ENCODE results near the gene FZR1. TPM values are rescaled to one million over a fixed set of nuclear protein-coding genes. Genes with fewer than 3 reads are reported as not detected.
A peak's percentile ranks its signal among the peaks of the same experiment; 100 is the strongest.
"Not testable (repeated sequence)": the region's sequence is repeated elsewhere in the genome, so short reads cannot be mapped to it uniquely, and the experiment has no call there.

The FZR1 gene
- total RNA-seq, 2 donors from 2014 or later, result 39.7 to 47.2 TPM

DNA sequence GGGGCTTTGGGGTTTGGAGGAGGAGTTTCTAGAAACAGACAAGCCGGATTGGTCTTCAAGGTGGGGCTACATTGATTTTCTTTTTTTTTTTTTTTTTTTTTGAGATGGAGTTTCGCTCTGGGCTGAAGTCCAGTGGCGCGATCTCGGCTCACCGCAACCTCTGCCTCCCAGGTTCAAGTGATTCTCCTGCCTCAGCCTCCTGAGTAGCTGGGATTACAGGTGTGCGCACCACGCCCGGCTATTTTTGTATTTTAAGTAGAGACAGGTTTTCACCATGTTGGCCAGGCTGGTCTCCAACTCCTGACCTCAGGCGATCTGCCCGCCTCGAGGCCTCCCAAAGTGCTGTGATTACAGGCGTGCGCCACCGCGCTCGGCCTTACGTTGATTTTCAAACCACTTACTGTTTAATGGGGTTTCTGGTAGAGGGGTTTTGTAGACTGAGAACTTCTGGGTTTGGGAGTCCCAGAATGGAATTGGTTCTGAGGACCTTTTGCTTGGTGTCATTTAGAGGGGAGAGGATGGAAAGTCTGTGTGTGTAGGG, 2.1 kb downstream of the FZR1 start:
- intact Hi-C loops (cut with DNase I, micrococcal nuclease); ATAC-seq; DNase-seq: not testable (repeated sequence)

DNA sequence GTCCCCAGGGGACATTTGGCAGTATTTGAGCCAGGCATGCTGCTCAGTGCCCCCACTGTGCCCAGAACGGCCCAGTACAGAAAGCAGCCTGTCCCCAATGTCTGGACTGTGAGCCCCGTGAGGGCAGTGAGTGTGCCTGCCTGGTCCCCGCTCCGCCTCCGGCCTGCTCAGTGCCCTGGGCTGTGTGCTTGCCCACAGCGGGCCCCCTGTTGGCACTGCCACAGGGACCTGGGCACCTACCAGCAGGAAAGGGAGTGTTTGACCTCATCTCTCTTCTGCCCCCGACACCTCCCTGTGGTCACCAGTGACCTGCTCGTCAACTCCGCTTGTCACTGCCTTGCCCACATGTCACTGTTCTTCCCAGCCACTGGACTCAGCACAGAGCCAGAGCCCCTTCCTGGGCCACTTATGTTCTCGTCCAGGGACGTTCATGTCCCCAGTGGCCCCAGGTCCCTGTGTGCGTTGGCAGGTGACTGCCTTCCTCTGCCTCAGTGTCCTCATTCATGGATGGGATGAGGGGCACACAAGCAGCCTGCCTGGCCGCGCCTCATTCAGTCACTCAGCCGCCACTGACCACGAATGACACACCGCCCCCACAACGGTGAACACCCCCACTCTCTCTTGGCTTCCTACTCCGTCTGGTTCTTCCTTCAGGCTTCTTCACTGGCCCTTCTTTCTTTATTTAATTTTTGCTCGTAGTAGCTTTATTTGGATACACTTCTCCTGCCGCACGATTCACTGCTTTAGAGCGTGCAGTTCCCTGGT, 2.8 kb downstream of the FZR1 start:
- intact Hi-C loops (cut with DNase I, micrococcal nuclease), result no loop called here
- DNase-seq (no peak), ATAC-seq (no peak)

DNA sequence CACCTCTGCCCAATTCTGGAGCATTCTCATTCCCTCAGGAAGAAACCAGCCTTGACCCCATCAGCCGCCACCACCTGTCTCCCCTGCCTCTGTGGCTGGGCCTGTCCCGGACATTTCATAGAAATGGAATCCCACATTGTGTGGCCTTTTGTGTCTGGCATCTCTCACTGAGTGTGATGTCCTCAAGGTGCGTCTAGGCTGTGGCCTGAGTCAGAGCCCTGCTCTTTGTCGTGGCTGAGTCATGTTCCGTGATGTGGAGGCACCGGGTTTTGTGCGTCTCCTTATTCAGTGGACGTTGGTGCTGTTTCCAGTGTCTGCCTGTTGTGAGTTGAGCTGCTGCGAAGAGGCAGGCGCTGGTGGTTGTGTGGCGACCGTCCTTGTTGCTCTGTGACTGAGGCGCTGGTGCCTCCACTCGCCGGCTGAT, 3.5 kb downstream of the FZR1 start:
- ATAC-seq, result no peak
- DNase-seq, result no peak
- intact Hi-C loops (cut with DNase I, micrococcal nuclease), result no loop called here

DNA sequence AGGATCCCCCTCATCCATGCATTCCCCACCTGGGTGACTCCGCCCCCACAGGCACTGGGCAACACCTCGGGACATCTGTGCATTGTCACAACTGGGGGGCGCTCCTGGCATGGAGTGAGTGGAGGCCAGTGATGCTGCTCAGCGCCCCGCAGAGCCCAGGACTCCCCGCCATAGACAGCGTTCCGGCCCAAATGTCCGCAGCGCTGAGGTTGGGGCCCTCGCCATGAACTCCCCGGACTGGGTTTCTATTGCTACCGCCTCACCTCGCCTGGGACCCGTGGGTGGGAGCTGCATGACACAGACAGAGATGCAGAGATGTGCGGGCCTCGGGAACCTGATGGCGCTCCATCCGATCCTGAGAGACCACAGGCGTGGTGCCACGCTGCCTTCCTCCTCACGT, 4.6 kb downstream of the FZR1 start:
- ATAC-seq, result no peak
- intact Hi-C loops (cut with DNase I, micrococcal nuclease), result no loop called here

DNA sequence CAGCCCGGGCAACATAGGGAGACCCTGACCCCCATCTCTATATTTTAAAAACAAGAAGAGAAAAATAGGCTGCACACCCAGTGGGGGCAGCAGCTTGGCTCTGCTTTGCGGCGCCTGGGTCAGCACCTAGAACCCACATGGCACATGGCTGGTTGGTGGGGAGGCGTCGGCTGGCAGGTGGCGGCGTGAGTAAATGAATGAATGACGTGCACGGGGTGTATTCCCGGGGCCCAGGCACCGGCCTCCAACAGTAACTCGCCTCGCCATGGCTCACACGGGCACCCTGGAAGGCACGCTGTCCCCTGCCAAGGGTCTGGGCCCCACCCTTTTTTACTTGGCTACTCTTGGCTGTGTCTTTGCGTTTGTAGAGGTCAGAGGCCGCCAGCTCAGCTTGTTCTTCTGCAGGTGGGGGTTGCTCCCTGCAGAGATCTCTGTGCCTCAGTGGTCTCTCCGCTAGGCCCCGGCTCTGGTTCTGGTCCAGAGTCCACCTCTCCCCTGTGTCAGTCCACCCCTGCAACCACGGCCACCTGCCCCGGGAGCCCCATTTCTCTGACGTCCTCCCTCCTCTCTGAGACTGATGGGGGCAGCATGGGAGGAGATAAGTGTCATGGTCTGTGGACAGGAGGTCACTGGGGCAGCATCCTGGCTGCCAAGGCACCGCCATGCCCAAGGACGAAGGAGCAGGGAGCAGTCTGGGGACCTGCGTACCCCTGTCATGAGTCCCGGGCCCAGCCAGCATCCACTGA, 5.6 kb downstream of the FZR1 start:
- DNase-seq, result no peak
- intact Hi-C loops (cut with DNase I, micrococcal nuclease), result no loop called here
- ATAC-seq, result no peak

More for the DNA sequence above, 4.6 kb downstream of the FZR1 start:
- no peak for DNase-seq

DNA sequence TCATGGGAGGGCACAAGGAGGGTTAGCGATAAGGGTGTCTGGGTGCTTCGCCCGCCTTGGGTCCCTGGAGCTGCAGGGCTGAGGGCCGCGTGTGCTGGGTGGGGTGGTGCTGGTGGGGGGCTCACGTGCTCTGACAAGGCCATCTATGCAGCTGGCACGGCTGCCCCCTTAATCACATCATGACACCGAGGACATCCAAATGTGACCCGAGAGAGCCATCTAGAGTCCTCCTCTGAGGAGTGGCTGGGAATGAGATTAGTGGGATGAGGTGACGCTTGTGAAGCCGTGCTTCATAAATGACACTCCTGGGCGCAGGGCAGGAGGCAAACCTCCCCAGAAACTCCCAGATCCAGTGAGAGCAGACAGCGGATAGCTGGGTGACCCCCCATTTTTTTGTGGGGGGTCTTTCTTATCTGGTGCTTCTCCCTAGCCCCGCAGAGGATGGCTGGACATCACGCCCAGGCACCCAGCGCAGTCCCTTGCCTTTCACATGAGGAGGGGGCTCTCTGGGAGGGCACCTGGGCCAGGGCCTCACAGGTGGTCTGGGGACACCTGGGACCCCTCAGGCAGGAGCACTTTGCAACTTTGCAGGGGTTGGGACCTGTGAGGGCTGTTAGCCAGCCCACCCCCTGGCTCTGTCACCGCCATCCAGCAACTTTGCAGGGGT, 6.6 kb downstream of the FZR1 start:
- DNase-seq (no peak), ATAC-seq (no peak)
- intact Hi-C loops (cut with DNase I, micrococcal nuclease), result no loop called here

DNA sequence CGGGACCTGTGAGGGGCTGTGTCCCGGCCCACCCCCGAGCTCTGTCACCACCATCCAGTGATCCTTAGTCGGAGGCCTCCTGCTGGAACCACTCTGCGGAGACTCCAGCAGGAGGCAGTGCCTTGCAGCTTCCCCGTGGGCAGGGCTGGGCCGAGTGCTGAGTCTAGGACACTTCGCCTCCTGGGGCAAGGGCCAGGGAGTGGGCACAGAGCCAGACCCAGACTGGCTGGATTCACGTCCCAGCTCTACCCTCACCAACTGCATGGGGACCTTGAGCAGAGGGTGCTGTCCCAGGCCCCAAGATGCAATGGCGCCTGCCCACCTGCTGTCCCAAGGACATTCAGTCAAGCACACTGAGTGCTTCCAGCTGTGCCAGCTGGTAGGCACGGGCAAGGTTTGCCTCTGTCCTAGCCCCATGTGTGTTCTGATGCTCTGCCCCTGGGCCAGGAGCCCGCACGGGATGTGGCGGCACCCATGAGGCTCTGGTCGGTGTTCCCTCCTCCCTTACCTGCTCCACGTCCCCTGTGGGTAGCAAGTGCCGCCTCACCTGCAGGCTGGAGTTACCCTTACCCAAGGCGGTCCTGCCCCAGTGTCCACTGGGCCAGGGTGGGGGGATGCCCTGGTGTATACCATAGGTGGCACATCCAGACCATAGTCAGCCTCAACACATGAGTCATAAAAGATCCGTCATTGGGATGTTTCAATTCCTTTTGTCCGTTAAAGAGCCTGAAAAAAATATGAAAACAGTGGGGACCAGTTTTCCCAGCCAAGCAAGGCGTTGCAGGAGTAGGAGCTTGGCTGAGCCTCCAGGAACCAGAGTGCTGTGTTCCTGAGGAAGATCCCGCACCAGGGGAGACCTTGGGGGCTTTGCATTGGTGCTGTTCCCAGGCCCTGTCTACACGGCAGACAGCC, 7.4 kb downstream of the FZR1 start:
- intact Hi-C loops (cut with DNase I, micrococcal nuclease), result no loop called here
- no peak for ATAC-seq

DNA sequence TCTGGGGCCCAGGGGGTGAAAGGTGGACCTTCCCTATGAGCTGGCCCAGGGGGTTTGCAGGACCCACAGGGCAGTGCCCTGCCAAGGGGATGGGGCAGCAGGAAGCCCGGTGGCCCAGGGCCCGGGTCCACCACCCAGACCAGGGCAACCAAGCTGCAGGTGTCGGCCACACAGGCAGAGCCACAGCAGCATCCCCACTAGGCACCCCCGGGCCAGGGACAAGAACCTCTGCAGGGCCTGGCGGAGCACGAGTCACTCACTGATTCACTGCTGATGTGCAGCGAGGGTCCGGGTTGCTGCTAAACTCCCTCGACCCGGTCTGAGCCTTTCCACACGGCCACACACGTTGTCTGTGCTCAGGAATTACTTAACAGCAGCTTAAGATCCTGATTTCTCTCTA, 8.8 kb downstream of the FZR1 start:
- no peak for DNase-seq
- intact Hi-C loops (cut with DNase I, micrococcal nuclease), result no loop called here
- no peak for ATAC-seq

More for the DNA sequence above, 7.4 kb downstream of the FZR1 start:
- DNase-seq, result no peak

DNA sequence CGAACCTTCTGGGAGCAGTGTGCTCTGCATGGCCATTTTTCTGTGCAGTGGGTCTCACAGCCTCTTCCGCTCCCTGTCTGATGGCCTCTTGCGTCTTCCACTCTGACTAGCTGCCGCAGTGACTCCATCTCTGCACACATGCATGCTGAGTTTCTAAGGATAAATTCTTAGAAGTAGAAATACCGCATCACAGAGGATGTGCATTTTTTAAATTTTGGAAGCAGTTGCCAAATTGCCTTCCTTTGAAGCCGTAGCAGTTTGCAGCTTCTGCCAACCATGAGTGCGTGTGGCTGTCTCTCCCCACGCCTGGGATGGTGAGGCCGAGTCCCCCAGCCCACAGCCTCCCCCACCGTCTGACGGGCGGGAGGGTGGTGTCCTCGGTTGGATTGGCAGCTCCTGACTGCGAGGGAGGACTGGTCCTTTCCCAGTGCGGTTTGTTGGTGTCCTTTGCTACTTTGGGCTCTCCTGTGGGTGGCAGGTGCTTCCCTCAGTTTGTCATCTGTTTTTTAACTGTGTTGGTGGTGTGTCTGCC, 9.8 kb downstream of the FZR1 start:
- no peak for ATAC-seq
- DNase-seq, result no peak
- intact Hi-C loops (cut with DNase I, micrococcal nuclease), result no loop called here

DNA sequence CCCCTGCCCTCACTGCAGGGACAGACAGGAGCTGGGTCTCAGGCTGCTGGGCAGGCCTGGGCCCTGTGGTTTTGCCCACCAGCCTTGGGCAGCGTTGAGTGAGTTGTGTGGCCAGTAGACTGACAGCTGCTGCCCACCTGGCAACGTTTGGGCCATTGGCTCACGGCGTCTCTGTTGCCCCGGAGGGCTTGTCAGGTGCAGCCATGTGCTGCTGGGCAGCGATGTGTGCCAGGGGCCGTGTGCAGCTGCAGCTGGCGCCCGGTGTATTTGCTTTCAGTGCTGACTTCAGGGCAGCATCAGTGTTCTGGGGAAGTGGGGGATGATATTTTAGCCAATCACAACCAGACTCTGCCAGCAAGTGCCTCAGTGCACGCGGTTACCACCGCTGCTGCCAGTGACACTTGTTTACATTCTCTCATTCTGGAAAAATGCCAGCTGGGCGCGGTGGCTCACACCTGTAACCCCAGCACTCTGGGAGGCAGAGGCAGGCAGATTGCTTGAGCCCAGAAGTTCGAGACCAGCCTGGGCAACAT, 10.6 kb downstream of the FZR1 start:
- intact Hi-C loops (cut with DNase I, micrococcal nuclease), result no loop called here
- ATAC-seq, result peak; percentile 70
- peak; percentile 43 to 61 for DNase-seq

DNA sequence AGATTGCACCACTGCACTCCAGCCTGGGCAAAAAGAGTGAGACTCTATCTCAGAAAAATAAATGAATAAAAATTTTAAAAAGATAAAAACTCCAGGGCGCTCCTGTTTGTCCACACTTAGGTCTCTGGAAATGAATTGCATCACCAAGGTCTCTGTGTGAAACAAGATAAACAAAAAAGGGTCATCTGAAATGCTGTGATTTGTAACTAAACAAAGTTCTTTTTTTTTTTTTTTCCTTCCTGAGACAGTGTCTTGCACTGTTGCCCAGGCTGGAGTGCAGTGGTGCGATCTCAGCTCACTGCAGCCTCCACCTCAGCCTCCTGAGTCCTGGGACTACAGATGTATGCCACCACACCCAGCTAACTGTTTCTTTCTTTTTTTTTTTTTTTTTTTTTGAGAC, 11.5 kb downstream of the FZR1 start:
- intact Hi-C loops (cut with DNase I, micrococcal nuclease), result no loop called here
- ATAC-seq, result no peak
- no peak for DNase-seq

DNA sequence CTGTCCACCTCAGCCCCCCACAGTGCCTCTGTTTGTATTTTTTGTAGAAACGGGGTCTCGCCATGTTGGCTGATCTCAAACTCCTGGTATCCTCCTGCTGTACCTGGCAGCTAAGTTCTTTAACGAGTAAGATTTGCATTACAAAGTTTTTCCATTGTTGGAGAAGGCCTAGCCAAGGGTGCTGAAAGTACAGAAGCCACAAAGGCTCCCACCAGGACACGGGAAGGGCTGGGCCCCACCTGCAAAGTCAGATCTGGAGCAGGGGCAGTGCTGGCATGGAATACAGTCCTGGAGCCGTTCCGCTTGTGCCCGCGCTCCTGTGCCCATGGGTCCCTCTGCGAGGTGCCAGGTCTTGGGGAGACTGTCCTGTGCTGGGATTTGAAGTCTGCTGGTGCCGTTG, 12.1 kb downstream of the FZR1 start:
- DNase-seq (no peak), ATAC-seq (no peak)
- intact Hi-C loops (cut with DNase I, micrococcal nuclease), result no loop called here

DNA sequence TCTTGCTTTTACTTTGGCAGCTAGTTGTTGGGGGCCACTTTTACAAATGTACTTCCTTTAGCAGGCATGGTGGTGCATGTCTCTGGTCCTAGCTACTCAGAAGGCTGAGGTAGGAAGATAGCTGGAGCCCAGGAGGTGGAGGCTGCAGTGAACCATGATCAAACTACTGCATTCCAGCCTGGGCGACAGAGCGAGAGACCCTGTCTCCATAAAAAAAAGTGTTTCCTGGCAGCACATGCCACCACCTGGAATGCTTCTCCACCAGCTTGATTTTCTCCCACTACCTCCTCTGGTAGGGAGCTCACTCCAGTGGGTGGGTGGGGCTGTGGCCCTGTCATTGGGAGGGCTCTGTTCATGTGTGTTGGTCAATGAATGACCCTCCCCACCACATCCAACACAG, 12.5 kb downstream of the FZR1 start:
- DNase-seq (no peak), ATAC-seq (no peak)
- intact Hi-C loops (cut with DNase I, micrococcal nuclease), result no loop called here

DNA sequence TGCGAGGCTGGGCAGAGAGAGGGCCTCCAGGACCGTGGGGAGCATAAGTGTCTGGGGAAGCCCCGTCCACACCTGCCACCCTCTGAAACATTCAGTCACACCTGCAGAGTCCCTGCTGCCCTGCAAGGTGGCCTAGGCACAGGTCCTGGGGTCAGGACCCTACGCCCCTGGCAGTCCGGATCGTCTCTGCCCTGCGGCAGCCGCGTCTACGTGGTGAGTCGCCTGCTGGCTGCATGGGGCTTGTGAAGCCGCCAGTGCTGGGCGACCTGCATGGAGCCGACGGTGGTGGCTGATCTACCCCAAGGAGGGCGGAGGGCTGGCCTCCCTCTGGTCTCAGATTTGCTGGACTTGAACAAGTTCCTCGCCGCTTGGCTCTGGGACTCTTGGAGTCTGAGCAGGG, 13.0 kb downstream of the FZR1 start:
- ATAC-seq, result no peak
- intact Hi-C loops (cut with DNase I, micrococcal nuclease), result no loop called here

DNA sequence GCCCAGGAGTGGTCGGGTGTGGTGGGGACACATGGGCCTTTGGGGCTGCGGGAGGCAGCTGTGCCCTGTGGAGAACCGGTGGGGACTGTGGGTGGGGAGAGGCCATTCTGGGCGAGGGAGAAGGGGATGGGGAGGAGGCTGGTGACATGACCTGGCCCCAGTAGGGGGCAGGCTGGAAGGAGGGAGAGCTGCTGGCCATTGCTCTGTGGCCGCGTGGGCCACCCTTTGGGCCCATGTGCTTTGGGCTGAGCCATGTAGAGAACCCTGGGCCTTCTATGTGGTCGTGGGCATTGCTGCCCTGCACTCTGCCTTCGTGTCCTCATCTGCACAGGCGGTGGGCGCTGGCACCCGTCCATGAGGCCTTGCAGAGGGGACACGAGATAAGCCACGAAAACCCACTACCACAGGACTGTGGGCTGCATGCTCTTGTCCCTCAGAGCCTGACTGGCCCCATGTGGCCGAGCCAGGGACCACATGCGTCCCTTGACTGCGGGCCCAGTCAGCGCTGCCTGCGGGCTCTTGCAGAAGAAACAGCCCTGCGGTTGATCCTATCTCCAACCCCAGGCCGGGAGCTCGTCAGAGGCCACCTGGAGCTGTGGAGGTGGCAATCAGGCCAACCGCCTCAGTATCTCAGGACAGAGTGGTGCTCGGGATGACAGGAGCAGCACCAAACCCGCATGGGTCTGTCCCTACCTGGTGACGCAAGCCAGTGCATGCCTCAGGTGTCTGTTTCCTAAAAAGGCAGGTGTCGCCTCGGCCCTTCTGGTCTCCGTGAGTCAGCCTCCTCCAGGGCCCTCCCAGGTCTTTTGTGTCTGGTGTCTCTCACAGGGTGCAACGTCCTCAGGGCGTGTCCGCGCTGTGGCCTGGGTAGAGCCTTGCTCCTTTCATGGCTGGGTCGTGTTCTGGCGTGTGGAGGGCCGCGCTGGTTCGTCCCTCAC, 14.3 kb downstream of the FZR1 start:
- no peak for DNase-seq
- peak; percentile 69 for ATAC-seq
- intact Hi-C loops (cut with DNase I, micrococcal nuclease), result no loop called here

More for the DNA sequence above, 13.0 kb downstream of the FZR1 start:
- no peak for DNase-seq

DNA sequence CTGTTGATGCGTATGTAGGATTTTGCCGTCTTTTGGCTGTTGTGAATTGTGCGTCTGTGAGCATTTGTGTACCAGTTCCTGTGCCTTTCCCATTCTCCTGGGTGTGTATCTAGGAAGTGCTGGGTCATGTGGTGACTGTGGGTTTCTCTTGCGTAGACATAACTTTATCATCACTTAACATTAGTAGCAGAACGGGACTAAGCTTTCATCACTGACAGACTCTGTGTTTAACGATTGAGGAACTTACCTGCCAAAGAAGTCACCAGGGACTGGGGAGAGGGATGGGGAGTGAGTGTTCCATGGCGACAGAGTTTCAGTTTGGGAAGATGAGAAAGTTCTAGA, 15.0 kb downstream of the FZR1 start:
- intact Hi-C loops (cut with DNase I, micrococcal nuclease), result no loop called here
- ATAC-seq, result no peak

More for the DNA sequence above, 15.0 kb downstream of the FZR1 start:
- no peak for DNase-seq
